8988T (cell line): ENCODE data around the gene GALNT16.
A peak's percentile ranks its signal among the peaks of the same experiment; 100 is the strongest.
"Not testable (repeated sequence)": the region's sequence is repeated elsewhere in the genome, so short reads cannot be mapped to it uniquely, and the experiment has no call there.

ENCODE experiments used
- DNase-seq: peaks from one replicate; pipeline ENCODE4 v3.0.0; 2011

Gene GALNT16

DNA sequence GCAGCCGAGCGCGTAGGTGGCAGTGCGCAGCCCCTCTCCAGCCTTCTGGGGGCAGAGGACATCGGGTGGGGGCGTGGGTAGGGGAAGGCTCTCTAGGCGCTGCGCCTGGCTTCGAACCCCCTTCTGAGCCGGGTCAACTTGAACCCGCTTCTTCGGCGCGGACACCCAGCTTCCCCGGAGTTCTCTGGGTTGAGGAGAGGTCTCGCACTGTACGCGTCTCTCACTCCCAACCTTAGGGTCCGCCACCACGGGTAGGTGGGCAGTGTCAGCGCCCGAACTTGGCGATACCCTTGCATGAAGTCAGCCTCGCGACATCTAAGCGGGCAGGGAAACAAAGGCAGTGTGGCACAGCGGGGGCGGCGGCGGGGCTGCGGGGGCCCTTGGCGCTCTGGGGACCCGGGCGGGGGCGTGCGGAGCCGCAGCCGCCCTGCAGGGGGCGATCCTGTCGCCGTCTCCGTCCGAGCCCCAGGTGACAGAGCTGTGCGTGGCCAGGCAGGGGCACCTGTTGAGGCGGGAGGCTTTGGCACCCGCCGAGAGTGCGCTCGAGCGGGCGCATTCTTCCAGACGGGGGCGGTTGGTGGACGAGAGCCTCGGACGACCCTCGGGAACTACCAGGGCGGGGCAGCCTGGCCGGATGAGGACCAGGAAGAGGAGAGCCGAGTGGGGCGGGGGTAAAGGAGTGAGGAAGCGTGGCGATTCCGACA lies 1.1 kb downstream of the GALNT16 start:
- peak; percentile 86 for DNase-seq

- peak; percentile 52 for DNase-seq
Measured at GRCh38 chr14:69261761-69262331, 1.9 kb downstream of the GALNT16 start.

DNA sequence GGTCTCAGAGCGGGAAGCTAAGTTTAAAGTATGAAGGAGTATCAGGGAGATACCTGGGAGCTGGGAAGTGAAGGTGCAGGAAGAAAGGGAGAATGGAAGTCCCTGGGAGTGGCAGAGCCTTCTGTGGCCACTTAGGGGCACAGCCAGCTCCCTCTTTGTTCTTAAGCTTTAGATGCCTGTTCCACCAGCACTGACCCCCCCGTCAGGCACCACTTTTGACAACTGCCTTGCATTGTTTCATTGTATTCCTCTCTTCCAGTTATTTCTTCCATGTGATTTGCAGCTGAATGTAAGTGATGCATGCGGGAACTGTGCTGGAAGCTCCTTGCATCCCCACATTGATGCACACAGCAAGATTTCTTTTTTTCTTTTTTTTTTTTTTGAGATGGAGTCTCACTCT lies 2.6 kb downstream of the GALNT16 start:
- DNase-seq = no peak

GRCh38 chr14:69263364-69263763 lies 3.4 kb downstream of the GALNT16 start:
- DNase-seq = peak; percentile 79

DNA sequence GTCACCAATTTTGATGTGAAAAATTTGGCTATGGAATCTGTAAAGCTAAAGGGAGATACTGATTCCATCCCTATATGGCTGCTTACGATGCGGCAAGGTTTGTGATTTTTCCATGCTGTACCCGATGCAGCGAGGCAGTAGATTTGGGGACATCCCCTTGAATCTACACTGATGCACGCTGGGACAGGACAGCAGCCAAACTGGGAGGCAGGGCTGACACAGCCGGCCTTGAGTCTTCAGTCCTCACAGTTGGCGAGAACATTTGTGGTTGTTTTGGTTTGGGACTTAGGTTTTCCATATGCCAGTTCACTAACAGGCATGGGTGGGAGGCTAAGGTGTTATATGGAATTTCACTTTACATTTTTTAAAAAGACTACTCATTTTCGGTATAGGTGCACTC lies 3.8 kb downstream of the GALNT16 start:
- DNase-seq = no peak

DNA sequence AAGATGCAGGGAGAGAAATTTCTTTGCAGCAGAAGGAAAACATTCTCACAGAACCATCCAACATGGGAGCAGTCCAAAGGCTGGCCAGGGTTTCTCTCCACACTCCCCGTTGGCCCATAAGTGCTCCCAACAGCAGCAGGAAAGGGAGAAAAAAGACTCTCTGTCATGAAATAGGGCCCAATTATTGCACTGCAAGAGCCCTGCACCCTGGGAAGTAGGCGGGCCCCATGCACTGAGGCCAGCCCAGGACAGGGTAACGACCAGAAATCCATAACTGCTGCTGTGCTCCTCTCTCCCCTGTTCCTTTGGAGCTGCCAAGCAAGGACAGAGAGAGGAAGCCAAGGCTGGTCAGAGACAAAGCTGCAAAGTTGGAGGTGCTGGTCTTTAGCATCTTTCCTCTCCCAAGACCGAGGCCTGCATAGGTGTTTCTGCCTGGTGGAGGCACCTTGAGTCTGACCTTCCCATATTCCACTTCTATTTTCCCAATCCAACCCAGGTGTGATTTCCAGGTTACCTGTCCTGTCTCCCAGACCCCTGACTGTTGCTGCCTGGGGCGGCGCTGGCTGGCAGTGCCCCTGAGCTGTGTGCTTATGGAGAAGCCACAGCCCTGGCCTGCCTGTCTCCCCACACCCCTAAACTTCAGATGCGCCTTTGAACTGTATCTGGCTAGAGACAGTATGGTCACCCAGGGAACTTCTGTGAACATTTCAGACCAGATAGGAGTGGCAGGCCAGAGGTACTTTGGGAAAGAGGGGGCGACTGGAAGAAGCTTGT lies 6.8 kb downstream of the GALNT16 start:
- no peak for DNase-seq

DNA sequence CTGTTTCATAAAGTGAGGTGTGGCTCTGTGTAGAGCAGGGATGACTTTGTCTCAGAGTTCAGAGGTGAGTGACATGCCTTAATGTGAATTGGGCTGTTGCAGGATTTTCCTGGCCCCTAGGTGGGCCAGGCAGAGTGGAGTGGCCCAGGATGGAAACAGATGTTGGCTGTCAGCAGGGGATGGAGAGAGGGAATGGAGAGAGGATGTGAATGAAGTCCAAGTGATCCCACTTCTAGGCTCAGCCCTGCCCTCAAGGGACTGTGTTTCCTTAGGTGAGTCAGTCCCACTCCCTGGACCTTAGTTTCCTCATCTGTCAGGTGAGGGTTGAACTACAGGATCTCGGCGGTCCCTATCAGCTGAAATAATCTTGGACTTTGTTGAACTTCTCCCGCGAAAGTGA lies 7.5 kb downstream of the GALNT16 start:
- no peak for DNase-seq

GRCh38 chr14:69268223-69268622 lies 8.3 kb downstream of the GALNT16 start:
- DNase-seq = no peak

DNA sequence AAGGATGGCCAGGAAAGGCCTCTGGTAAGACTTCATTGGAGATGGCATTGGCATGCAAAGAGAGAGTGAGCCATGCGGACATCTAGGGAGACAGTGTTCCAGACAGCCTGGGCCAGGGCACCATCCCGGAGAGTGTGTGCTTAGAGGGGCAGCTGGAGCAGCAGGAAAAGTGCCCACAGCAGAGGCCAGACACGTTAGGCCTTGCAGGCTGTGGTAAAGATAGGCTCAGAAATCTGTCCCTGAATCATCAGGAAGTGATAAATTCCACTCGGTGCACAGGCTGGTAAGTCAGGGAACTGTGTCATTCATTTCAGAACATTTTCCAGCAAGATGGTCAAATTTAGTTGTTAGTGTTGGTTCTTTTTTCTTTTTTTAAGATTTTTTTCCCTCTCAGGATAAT lies 8.8 kb downstream of the GALNT16 start:
- peak; percentile 40 for DNase-seq

DNA sequence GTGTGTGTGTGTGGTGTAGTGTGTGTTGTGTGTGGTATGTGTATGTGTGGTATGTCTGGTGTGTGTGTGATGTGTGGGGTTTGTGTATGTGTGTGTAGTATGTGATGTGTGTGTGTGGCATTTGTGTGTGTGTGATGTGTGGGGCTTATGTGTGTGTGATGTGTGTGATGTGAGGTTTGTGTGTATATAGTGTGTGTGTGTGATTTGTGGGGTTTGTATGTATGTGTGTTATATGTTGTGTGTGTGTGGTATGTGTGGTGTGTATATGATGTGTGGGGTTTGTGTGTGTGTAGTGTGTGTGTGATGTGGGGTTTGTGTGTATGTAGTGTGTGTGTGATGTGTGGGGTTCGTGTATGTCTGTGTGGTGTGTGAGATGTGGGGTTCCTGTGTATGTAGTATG lies 9.4 kb downstream of the GALNT16 start:
- no peak for DNase-seq

DNA sequence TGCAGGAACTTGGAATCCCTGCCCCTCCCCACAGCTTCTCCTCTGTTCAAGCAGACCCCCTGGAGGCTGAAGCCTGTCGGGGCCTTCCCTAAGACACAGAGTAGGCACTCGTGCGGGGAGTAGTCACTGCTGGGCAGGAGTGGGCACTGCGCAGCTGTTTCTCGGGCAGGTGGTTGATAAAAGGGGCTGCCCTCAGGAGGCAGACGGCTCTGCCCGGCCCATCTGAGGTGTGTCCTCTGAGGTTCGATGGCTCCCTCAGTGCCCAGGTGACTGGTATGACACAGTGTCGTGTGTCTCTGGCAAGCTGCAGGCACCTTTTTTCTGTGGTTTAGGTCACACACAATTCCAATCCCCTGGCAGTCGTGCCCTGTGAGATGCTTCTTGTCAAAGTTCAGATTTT lies 10.1 kb downstream of the GALNT16 start:
- no peak for DNase-seq

GRCh38 chr14:69270795-69271708 lies 11.1 kb downstream of the GALNT16 start:
- DNase-seq = no peak

DNA sequence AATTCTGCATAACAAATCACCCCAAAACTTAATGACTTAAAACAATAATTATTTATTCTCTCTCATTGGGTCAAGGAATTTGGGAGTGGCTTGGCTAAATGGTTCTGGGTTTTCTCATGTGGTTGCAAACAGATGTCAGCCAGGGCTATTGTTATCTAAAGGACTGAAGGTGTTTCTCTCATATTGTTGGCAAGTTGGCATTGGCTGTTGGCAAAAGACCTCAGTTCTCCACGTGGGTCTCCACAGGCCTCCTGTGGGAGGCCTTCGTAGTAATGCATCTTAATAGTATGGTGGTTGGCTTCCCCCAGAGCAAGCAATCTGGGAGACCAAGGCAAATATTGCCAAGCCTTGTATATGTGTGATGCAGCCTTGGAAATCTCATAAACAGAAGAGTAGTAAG lies 14.4 kb downstream of the GALNT16 start:
- no peak for DNase-seq

GRCh38 chr14:69275331-69275730 lies 15.4 kb downstream of the GALNT16 start:
- DNase-seq = no peak

GRCh38 chr14:69277356-69277755 lies 17.4 kb downstream of the GALNT16 start:
- DNase-seq = not testable (repeated sequence)

- no peak for DNase-seq
Measured at GRCh38 chr14:69280746-69281291, 20.9 kb downstream of the GALNT16 start.

- DNase-seq = no peak
Measured at GRCh38 chr14:69281450-69282169, 21.7 kb downstream of the GALNT16 start.

DNA sequence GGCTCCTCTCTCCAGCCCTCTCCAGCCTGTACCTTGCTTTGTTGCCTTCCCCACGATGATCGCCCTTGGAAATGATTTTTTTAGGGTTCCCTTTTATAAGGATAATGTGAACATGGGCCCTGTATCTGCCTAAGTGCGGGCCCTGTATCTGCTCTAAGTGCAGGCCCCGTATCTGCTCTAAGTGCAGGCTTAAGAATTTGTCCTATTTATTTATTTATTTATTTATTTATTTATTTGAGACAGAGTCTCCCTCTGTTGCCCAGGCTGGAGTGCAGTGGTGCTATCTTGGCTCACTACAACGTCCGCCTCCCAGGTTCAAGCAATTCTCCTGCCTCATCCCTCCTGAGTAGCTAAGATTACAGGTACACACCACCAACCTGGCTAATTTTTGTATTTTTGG lies 22.5 kb downstream of the GALNT16 start:
- DNase-seq = no peak

DNA sequence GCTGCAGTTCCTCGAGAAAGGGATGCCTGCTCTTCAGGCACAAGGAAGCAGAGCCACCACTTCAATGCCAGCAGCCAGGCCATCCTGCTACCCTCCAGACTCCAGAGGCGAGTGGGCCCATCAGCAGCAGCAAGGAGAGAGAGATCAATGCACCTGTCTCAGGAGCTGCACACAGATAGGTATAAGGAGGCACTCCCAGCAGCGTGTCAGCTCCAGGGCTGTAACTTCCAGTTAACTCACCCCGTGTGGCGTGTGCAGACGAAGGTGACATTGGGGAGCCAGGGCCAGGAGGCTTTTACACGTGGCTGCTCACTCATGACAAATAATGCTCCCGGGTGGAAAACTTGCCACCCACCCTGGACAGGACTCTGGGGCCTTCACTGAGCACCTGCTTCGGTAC lies 24.2 kb downstream of the GALNT16 start:
- DNase-seq = no peak

GRCh38 chr14:69285661-69286255 lies 25.8 kb downstream of the GALNT16 start:
- DNase-seq = no peak
